Stimulated activated CD4-positive, alpha-beta T cell treated with anti-CD3 and anti-CD28 coated beads, TNF-alpha, amount 100 ng/mL, for 1 hour (primary cell): ENCODE measurements around the gene ZKSCAN8.

Experiments used
- DNase-seq, 3 donors: peaks; one replicate each; pipeline ENCODE4 v3.0.0-alpha.2; 2020; ENCODE audit warnings: low read depth in 3 of 3, low spot score in 1 of 3

ZKSCAN8 gene

GRCh38 chr6:28206527-28206926 lies 64.8 kb downstream of the ZKSCAN8 start:
- no peak for DNase-seq

GRCh38 chr6:28206928-28207509 lies 65.3 kb downstream of the ZKSCAN8 start:
- DNase-seq = no peak

- DNase-seq = no peak
Observed at GRCh38 chr6:28207510-28208110, 65.9 kb downstream of the ZKSCAN8 start.

GRCh38 chr6:28208111-28208659 lies 66.5 kb downstream of the ZKSCAN8 start:
- DNase-seq = no peak
